HG03457 (cell line): ENCODE measurements around the gene HAGHL.

Experiments
- ATAC-seq: cut with Tn5 transposase; IDR thresholded peaks from one replicate; pipeline ENCODE4 v1.9.1; 2021; ENCODE audit warnings: moderate number of reproducible peaks; ENCODE audit not compliant: unreplicated experiment

The HAGHL gene, protein sequence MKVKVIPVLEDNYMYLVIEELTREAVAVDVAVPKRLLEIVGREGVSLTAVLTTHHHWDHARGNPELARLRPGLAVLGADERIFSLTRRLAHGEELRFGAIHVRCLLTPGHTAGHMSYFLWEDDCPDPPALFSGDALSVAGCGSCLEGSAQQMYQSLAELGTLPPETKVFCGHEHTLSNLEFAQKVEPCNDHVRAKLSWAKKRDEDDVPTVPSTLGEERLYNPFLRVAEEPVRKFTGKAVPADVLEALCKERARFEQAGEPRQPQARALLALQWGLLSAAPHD

DNA sequence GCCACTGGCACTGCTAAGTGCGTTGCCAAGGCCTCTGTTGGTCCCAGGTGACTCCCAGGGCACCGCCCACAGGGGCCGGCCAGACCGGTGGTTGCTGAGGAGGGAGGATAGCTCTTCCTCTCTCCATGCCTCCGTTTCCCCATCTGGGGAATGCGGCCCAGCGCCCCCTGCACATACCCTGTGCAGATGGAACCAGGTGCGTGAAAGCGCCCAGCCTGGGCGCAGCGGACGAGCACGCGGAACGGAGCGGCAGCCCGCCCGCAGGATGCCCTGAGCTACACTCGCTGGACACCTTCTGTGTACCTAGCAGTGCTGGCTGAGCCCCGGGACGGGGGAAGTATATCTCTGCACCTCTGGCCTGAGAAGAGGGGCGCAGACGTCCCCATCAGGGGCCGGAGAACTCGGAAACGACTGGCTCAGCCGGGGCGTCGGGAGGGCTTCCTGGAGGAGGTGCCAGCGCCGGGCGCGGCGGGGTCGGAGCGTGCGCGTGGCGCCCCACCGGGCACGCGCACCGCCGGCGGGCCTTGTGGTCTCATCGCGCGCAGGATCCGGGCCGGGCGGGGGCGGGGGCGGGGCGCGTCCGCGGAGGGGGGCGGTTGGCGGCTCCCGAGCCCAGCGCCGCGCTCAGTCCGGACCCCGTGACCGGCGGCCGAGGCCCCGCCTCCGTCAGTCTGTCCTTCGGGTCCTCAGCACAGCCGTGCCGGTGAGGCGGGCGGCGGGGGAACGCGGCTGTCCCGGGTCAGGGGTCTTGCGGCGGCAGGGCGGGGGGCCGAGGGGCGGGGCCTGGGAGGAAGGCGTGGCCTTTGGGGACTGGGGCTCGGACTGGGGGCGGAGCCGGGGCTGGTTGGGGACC is at the start of gene HAGHL, which contains the start of gene CCDC78:
TSS of gene HAGHL (plus strand) at position 669 of the 853 bp plus-strand sequence. CDS start 404 bp downstream, outside the sequence.
TSS of gene CCDC78 (minus strand) at position 6 of the 853 bp plus-strand sequence. CDS start 76 bp downstream, outside the sequence.
- ATAC-seq = no peak

DNA sequence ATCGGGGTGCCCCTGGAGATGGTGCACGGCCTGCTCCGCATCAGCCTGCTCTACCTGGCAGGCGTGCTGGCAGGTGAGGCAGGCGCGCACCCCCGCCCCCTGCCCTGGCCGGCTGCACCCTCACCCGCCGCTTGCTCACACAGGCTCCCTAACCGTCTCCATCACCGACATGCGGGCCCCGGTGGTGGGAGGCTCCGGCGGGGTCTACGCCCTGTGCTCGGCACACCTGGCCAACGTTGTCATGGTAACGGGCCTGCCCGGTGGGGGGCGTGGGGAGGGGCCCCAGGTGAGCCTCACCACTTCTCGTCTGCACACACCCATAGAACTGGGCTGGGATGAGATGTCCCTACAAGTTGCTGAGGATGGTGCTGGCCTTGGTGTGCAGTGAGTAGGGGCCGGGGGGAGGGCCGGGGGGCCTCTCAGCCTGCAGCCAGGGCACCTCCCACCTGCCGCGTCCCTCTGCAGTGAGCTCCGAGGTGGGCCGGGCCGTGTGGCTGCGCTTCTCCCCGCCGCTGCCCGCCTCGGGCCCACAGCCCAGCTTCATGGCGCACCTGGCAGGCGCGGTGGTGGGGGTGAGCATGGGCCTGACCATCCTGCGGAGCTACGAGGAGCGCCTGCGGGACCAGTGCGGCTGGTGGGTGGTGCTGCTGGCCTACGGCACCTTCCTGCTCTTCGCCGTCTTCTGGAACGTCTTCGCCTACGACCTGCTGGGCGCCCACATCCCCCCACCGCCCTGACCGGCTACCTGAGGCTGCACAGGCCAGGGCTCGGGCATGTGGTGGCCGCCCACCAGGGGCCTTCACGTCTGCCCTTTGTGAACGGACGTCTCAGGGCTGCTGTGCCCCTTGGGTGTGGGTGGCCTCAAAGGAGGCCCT is 49.4 kb upstream of the HAGHL start:
- ATAC-seq = no peak

DNA sequence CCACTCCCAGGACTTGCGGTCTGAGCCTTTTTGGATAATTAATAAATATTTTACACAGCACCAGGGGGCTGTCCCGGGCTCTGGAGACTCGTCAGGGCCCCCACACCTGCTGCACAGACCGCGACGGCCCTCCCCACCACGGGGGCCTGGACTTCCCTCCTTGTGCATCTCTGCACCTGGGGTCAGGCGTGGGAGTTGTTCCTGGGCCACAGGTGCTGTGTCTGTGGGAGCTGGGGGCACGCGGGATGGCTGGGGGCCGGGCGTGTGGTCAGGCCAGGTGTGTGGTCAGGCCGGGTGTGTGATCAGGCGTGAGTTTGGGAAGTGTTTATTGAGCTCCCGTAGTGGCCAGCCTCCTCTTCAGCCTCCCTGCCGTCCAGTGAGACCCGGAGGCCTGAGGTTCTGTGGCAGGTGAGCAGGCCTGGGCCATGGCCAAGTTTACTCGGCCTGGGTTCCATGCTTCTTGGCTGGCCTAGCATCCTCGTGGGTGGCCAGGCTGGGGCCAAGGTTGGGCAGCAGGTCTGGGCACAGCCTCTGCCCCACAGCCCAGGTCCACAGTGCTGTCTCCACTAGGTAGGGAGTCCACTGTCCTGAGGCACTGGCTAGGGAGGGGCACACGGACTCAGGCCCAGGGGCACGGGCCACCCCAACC is 48.6 kb upstream of the HAGHL start:
- no peak for ATAC-seq

DNA sequence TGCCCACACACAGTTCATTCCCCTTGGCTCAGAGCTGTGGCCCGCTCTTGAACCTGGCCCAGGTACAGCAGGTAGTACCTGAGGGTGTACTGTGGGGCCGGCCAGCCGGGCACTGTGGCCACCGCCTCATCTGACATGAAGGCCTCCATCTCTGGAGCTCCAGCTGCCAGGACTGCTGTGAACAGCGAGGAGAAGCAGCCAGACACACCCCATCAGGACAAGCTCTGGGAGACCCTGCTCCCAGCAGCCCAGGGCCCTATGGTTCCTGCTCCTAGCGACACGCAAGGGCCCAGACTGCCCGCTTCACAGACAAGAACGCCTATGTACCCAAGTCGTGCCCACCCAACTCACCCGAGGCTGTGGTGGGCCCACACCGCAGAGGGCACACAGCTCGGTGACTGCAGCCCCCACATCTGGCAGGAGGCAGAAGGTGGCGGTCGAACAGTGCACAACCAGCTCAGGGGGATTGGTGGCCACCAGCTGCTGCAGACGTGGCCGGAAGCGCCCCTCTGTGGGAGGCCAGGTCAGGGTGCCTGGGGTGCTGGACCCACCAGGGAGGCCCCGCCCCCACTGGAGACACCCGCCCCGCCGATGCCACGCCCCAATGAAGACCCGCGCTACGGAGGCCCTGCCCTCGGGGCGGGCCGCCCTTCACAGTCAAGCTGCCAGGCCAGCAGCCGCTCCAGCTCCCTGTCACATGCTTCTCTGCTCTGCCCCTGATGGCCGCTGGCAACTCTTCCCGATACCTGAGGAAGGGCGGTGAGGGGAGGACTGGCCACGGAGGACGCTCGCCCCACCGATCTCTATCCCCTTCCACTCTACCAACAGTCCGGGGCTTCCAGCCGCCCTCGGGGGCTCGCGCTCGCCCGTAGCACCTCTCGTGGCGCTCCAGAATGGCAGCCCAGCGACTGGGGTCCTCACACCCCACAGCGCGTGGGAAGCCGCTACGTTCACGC is 47.8 kb upstream of the HAGHL start:
- ATAC-seq = no peak

DNA sequence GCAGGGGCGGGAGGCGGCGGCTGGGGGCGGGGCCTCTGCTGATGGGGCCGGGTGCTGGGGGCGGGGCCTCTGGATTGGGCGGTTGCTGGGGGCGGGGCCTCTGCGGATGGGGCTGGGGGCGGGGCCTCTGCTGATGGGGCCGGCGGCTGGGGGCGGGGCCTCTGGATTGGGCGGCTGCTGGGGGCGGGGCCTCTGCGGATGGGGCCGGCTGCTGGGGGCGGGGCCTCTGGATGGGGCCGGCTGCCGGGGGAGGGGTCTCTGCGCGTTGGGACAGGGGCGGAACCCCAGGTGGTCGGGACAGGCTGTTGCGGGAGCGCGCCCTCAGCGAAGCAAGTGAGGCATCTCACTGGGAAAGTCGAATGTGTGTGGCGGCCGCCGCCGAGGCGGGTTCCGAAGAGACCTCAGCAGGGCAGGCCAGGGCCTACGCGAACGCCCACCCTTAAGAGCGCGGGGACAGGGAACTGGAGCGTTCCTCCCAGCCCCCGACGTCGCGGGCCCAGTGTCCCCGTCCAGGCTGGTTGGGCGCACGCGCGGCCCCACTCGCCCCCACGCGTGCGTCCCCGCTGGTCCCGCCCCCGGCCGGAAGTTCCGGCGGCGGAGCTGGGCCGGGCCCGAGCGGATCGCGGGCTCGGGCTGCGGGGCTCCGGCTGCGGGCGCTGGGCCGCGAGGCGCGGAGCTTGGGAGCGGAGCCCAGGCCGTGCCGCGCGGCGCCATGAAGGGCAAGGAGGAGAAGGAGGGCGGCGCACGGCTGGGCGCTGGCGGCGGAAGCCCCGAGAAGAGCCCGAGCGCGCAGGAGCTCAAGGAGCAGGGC is 46.9 kb upstream of the HAGHL start, which contains the start of gene STUB1:
TSS of gene STUB1 (plus strand) at position 597 of the 811 bp plus-strand sequence. CDS start at position 713, 116 bp downstream.
- ATAC-seq = no peak

DNA sequence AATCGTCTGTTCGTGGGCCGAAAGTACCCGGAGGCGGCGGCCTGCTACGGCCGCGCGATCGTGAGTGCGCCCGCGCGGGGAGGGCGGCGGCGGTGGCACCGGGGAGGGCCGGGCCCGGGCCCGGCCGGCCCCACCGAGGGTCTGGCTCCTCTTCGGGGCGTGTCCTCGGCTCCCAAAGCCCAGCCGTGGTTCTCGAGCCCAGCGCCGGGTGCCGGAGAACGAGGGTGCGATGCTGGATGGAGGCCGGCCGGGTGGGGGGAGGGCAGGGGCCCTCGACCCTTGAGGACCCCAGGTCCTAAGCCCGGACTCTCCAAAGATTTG is 46.3 kb upstream of the HAGHL start:
- ATAC-seq = no peak

DNA sequence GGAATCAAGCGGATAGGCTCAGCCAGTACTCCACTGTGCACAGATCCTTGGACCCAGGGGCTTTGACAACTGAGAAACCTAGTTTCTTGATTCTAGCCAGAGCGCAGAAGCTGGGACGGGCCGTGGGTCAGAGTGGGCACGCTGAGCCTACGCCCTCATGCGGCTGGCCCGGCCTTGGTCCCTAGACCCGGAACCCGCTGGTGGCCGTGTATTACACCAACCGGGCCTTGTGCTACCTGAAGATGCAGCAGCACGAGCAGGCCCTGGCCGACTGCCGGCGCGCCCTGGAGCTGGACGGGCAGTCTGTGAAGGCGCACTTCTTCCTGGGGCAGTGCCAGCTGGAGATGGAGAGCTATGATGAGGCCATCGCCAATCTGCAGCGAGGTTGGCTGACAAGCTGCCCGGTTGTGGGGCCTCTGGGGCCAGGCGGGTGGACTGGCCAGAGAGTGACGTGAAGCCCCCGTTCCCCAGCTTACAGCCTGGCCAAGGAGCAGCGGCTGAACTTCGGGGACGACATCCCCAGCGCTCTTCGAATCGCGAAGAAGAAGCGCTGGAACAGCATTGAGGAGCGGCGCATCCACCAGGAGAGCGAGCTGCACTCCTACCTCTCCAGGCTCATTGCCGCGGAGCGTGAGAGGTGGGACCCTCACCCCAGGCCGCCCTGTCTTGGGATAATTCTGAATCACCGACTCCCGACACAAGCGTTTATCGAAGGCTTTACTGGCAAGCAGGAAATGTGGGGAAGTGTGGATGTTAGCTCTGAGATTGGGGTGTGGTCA is 45.8 kb upstream of the HAGHL start:
- ATAC-seq = no peak

DNA sequence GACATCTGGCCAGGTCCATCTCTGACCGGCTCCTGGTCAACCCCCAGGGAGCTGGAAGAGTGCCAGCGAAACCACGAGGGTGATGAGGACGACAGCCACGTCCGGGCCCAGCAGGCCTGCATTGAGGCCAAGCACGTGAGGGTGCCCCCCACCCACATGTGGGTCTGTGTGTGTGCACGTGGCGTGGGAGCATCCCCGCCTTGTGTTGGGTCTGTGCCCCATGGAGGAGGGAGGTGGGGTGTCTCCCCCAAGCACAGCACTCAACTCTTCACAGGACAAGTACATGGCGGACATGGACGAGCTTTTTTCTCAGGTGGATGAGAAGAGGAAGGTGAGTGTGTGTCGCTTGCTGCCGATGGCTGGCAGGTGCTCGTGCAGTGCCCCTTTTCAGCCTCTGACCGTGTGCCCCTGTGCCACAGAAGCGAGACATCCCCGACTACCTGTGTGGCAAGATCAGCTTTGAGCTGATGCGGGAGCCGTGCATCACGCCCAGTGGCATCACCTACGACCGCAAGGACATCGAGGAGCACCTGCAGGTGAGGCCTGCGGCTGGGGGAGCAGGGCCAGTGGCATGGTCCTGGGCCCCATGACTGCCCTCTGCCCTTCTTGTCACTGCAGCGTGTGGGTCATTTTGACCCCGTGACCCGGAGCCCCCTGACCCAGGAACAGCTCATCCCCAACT is 45.0 kb upstream of the HAGHL start:
- no peak for ATAC-seq

DNA sequence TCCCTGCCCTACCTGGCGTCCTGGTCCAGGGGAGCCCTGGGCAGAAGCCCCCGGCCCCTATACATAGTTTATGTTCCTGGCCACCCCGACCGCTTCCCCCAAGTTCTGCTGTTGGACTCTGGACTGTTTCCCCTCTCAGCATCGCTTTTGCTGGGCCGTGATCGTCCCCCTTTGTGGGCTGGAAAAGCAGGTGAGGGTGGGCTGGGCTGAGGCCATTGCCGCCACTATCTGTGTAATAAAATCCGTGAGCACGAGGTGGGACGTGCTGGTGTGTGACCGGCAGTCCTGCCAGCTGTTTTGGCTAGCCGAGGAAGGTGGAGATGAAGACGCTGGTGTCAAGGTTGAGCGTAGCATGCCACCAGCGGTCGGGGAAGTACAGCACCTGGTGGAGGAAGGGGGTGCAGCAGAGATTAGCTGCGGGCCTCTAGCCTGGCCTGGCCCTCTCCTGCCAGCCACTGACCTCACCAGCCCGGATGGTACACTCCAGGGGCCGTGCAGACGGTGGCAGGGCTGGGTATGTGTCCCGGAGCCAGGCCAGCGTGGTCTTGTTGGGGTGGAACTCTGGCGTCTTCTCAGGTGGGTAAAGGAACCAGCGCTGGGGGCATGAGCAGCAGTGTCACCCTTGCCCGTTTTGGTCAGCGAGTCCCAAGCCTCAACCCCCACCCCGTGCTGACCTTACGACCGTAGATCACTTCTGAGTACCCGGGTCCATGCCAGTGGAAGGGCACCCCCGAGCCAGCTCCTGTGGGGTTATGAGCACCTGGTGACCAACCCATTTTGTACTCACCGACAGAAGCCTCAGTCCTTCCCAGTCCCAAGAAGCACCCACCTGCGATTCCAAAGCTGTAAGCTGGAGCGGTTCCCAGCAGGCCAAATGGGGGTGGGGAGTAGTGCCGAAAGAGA is 44.2 kb upstream of the HAGHL start:
- ATAC-seq = no peak

DNA sequence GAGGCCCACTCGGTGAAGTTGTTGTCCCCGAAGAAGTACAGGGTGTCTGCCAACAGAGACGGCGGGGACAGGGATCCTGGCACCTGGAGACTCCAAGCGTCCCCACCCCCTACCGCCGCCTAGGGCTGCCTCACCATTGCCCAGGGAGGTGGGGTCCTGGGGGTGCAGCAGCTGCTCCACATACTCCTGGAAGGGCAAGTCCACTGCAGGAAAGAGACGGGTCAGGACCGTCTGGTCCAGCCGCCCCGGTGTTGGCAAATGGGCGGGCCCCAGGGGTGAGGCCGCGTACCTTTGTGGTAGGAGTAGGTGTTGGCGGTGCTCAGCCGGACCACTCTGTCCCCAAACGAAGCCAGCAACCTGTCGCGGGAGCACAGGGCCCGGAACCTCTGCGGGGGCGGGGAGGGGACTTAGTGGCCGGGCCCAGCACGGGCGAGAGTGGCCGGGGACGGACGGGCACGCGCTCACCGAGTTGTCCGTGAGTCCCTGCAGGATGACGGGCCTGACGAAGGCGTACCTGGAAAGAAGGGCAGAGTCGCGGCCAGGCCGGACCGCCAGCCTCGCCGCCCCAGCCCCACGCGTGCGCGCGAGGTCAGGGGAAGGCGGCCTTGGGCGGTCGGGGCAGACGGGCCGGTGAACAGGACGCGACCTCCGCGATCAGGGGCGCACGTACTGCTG is 43.4 kb upstream of the HAGHL start:
- ATAC-seq = no peak

DNA sequence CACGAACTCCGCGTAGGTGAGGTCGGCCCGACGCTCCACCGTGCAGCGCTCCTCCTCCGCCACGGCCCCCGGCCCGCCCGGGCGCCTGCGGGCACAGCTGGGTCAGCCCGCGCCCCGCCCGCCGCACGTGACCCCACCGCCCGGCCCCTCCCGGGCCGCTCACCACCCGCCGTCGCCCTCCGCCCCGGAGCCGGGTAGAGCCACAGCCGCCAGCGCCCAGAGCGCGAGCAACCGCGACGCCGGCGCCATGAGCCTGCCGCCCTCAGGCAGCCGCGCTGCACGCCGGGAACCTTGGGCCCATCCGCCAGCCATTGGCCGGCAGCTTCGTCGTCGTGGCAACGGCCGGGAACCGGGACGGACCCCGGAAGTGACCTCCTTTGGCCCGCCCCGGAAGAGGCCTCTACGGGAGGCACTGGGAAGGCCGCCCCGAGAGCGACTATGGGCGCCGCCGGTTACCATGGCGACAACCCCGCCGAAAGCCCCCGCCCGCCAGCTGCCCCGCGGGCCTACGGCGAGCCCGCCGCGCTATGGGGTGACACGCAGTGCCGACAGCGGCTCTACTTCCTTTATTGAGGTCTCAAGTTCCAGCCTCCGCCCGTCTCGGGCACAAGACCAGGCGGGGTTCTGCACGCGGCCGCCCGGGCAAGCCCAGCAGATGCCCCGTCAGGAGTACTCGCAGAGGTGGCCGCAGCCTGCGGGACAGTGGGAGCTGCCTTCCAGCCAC is 42.7 kb upstream of the HAGHL start, which contains the start of gene JMJD8:
TSS of gene JMJD8 (minus strand) at position 264 of the 724 bp plus-strand sequence. CDS start at position 249, 15 bp downstream.
- ATAC-seq = peak; percentile 43

DNA sequence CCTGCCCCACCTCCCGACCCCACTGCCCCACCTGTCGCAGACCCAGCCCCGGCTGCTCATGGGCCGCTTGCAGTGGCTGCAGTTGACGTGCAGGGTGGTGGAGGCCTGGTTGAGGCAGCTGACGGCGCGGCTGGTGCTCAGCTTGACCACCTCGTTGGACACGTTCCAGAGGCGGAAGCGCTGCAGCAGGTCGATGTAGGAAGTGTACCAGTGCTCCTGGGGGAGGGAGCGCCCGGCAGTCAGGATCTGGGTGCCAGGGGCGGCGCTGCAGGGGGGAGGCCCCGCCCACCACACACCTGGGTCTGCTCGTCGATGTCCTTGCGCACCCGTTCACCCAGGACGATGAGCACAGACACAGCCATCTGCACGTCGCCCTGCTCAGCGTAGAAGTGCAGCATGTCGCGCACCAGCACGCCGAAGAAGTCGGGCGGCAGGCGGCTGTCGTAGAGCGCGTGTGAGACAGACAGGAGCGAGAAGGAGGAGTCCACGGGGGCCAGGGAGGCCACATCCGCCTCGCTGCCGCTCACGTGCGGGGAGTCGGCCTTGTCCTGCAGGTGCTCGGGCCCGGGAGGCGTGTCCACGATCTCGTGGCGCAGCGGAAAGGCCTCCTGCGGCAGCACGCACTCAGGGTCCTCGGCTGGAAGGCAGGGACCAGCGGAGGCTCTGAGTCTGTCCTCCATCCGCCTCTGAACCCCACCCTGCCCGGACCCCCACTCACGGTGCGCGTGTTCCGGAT is 41.8 kb upstream of the HAGHL start:
- no peak for ATAC-seq

DNA sequence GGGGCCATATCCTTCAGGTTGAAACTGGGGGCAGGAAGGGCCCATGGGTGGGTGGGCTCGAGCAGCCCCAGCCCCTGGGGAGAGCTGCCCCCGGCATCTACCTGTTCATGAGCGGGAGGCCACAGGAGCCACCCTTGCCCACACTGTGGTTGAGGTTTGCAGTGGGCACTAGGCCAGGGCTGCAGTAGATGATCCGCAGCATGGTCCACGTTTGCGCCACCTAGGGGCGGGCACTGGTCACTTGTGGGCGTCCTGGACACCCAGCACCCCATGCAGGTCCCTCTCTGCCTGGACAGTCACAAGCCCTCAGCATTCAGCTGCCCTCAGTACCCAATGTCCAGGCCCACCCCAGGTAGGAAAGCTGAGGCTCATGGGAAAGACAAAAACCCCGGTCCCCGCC is 40.9 kb upstream of the HAGHL start:
- ATAC-seq = no peak
